ENCODE measurements around the gene TFAP2A.

GRCh38 chr6:10461850-10462249 lies 47.0 kb upstream of the TFAP2A start:
- no peak for TF ChIP-seq TAF1 (IDR thresholded peaks at IDR 0.05; ENCODE audit: borderline replicate concordance, insufficient read depth, low read length)
- TF ChIP-seq, protein P1, sequence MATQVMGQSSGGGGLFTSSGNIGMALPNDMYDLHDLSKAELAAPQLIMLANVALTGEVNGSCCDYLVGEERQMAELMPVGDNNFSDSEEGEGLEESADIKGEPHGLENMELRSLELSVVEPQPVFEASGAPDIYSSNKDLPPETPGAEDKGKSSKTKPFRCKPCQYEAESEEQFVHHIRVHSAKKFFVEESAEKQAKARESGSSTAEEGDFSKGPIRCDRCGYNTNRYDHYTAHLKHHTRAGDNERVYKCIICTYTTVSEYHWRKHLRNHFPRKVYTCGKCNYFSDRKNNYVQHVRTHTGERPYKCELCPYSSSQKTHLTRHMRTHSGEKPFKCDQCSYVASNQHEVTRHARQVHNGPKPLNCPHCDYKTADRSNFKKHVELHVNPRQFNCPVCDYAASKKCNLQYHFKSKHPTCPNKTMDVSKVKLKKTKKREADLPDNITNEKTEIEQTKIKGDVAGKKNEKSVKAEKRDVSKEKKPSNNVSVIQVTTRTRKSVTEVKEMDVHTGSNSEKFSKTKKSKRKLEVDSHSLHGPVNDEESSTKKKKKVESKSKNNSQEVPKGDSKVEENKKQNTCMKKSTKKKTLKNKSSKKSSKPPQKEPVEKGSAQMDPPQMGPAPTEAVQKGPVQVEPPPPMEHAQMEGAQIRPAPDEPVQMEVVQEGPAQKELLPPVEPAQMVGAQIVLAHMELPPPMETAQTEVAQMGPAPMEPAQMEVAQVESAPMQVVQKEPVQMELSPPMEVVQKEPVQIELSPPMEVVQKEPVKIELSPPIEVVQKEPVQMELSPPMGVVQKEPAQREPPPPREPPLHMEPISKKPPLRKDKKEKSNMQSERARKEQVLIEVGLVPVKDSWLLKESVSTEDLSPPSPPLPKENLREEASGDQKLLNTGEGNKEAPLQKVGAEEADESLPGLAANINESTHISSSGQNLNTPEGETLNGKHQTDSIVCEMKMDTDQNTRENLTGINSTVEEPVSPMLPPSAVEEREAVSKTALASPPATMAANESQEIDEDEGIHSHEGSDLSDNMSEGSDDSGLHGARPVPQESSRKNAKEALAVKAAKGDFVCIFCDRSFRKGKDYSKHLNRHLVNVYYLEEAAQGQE (IDR thresholded peaks at IDR 0.05; ENCODE audit: insufficient read depth in 1 of 2, low read depth in 2 of 2, low read length in 2 of 2) = no peak
- TF ChIP-seq POLR2AphosphoS5 (IDR thresholded peaks at IDR 0.05; ENCODE audit: low read depth, low read length) = no peak

Data from PFSK-1 (cell line).